ENCODE results near the gene CENPP.

- TF ChIP-seq CTCF (conservative IDR thresholded peaks at IDR 0.05 in 1 of 2, IDR thresholded peaks at IDR 0.05 in 1 of 2; ENCODE audit: extremely low read depth in 1 of 2, insufficient read depth in 1 of 2, low read depth in 1 of 2, low read length in 2 of 2), result no peak
- TF ChIP-seq EZH2 (IDR thresholded peaks at IDR 0.05; ENCODE audit: borderline replicate concordance, low read length), result no peak
These were observed 7.0 kb downstream of the CENPP start for GRCh38 chr9:92332577-92333281.
